Karpas-422 (cell line): ENCODE measurements around the gene CDH15. TPM values are rescaled to one million over a fixed set of nuclear protein-coding genes. Genes with fewer than 3 reads are reported as not detected.

Experiments
- DNase-seq: peaks from one replicate; pipeline ENCODE4 v3.0.0-alpha.2; 2015
- H2AFZ ChIP-seq: fragments of 200-600 bp; sonication (generic); 2 replicates; pipeline ENCODE4 v1.6.1; 2014; ENCODE audit warnings: antibody characterized with exemption, low read length, mixed read lengths
- H3K27ac ChIP-seq: fragments of 200-600 bp; sonication (generic); 2 replicates; pipeline ENCODE4 v1.5.1; 2014; ENCODE audit warnings: mild to moderate bottlenecking, low read length, moderate library complexity
- H3K27me3 ChIP-seq: fragments of 200-600 bp; sonication (generic); 2 replicates; pipeline ENCODE4 v1.6.1; 2014; ENCODE audit warnings: low read length, mixed read lengths
- H3K36me3 ChIP-seq: fragments of 200-600 bp; sonication (generic); 2 replicates; pipeline ENCODE4 v1.6.1; 2014; ENCODE audit warnings: low read length, mixed read lengths; ENCODE audit not compliant: insufficient read depth
- H3K4me1 ChIP-seq: fragments of 200-600 bp; sonication (generic); 2 replicates; pipeline ENCODE4 v1.6.1; 2014; ENCODE audit warnings: mild to moderate bottlenecking, low read length, mixed read lengths
- H3K4me2 ChIP-seq: fragments of 200-600 bp; sonication (generic); 2 replicates; pipeline ENCODE4 v1.6.1; 2014; ENCODE audit warnings: low read length, low read depth, mild to moderate bottlenecking; ENCODE audit not compliant: poor library complexity, severe bottlenecking
- H3K4me3 ChIP-seq: fragments of 200-600 bp; sonication (generic); 2 replicates; pipeline ENCODE4 v1.5.1; 2014; ENCODE audit warnings: mild to moderate bottlenecking, antibody characterized with exemption, low read length, mixed read lengths
- H3K79me2 ChIP-seq: fragments of 200-600 bp; sonication (generic); 2 replicates; pipeline ENCODE4 v1.6.1; 2014; ENCODE audit warnings: mild to moderate bottlenecking, low read length, mixed read lengths
- H3K9ac ChIP-seq: fragments of 200-600 bp; sonication (generic); 2 replicates; pipeline ENCODE4 v1.6.0; 2014; ENCODE audit warnings: low read length
- H3K9me2 ChIP-seq: fragments of 200-600 bp; sonication (generic), shearing (Covaris generic); replicated peaks from 2 replicates; pipeline ENCODE4 v1.6.0; 2014; ENCODE audit warnings: mild to moderate bottlenecking, low read length, moderate library complexity; ENCODE audit not compliant: insufficient read depth
- H3K9me3 ChIP-seq: fragments of 300-700, 200-600 bp; sonication (generic); 2 replicates; pipeline ENCODE4 v1.6.1; 2014; ENCODE audit warnings: low read length, mixed read lengths
- H4K20me1 ChIP-seq: fragments of 200-600 bp; sonication (generic); 2 replicates; pipeline ENCODE4 v1.6.1; 2014; ENCODE audit warnings: mild to moderate bottlenecking, antibody characterized with exemption, low read length, low read depth; ENCODE audit not compliant: insufficient read depth
- total RNA-seq: library from RNA; depleted of rRNA; stranded (reverse); fragments of >200 nt; shearing (Covaris generic); gene quantifications from 2 replicates; pipeline ENCODE4 v1.2.3, GENCODE V29; 2014; ENCODE audit warnings: low replicate concordance

The CDH15 gene
- total RNA-seq, 1 experiment from 2014 or later: not detected

DNA sequence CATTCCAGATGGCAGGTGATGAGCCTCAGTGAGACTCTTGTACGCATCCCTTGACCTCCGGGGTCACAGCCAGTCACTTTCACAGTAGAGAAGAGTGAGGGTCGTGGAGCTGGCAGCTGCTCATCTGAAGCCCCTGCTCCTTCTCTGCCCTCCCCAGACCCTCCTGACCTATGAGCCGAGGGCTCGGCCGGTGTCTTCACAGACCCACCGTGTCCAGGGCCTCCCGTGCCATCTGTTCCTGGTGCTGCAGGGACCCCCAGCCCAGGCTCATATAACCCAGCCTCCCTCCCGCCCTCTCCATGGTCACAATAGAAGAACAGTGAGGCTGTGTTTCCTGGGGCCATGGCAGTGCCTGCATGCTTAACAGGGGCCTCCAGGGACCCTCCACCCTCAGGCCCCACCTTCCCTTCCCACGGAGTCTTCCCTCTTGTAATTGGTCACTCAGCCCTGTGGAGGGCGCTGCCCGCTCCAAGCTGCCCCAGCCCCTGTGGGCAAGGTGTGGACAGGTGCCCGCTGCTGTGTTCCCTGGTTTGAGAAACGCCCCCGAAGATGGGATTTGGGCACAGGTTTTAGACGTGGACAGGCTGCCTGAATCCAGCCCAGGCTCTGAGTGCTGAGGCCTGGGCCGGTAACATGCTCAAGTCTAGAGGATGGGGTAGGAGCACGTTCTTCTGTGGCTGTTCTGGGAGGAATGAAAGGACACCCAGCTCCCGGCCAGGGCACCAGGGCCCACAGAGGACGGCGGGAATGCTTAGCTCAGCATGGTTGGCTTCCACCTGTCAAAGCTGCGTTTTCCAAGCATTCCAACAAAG is 39.1 kb upstream of the CDH15 start:
- H3K27me3 ChIP-seq: no peaks in the 10 kb centered on the region
- H3K4me1 ChIP-seq: no peaks in the 10 kb centered on the region
- H3K27ac ChIP-seq: no peak overlapping the region
- H3K36me3 ChIP-seq: peaks cover 17% of the 10 kb centered on the region
- no peak overlapping the region for H3K9ac ChIP-seq
- H3K9me2 ChIP-seq: no peaks in the 10 kb centered on the region
- no peak overlapping the region for H2AFZ ChIP-seq
- no peaks in the 10 kb centered on the region for H4K20me1 ChIP-seq
- H3K4me2 ChIP-seq: no peak overlapping the region
- peaks cover 31% of the 10 kb centered on the region for H3K79me2 ChIP-seq
- no peak overlapping the region for H3K4me3 ChIP-seq
- no peak for DNase-seq
- H3K9me3 ChIP-seq: 0 out of 2 replicates have a peak, but pooled peaks cover 8% of the 10 kb centered on the region

GRCh38 chr16:89133457-89134127 is 38.0 kb upstream of the CDH15 start:
- no peak overlapping the region for H3K27ac ChIP-seq
- peaks cover 14% of the 10 kb centered on the region for H3K36me3 ChIP-seq
- DNase-seq: no peak
- 0 out of 2 replicates have a peak, but pooled peaks cover 8% of the 10 kb centered on the region for H3K9me3 ChIP-seq
- no peaks in the 10 kb centered on the region for H4K20me1 ChIP-seq
- H2AFZ ChIP-seq: no peak overlapping the region
- H3K27me3 ChIP-seq: no peaks in the 10 kb centered on the region
- H3K9me2 ChIP-seq: no peaks in the 10 kb centered on the region
- H3K4me2 ChIP-seq: no peak overlapping the region
- no peak overlapping the region for H3K9ac ChIP-seq
- no peak overlapping the region for H3K4me3 ChIP-seq
- peaks cover 25% of the 10 kb centered on the region for H3K79me2 ChIP-seq
- no peaks in the 10 kb centered on the region for H3K4me1 ChIP-seq

DNA sequence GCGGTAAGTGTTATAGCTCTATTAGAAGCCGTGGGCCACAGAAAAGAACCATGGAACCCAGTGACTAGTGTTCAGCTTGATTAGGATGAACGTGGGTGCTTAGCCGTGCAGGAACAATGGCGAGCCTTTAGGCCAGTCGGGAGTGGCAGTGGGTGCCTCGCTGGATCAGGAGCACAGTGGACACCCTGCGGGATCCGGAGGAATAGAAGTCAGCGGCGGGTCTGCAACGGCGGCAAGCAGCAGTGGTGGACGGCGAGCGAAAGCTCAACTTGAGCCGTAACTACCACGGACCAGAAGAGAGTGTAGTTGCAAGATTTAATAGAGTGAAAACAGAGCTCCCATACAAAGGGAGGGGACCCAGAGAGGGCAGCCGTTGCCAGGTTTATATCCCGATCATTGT is 37.3 kb upstream of the CDH15 start:
- Histone ChIP-seq H3K36me3 (peaks cover 7% of the 10 kb centered on the region), H3K9ac (no peak overlapping the region)

DNA sequence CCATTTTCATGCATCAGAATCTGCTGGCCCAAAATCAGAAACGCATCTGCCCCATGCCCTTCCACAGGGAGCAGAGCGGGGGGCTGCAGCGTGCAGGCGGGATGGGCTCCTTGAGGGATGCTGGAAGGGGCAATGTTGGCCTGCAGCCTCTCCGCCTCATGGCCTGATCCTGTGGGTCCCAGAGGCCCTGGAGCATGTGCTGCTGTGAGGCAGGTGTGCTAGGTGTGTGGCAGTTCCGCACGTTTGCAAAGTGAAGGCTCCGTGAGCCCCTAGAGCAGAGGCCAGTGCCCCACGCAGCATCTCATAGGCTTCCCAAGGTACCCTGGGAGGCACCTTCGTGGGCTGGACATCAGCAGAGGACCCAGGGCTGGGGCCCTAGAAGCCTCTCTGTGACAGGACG is 36.4 kb upstream of the CDH15 start:
- Histone ChIP-seq H3K4me2 (no peak overlapping the region), H3K27ac (no peak overlapping the region), H2AFZ (no peak overlapping the region), H3K9me2 (no peaks in the 10 kb centered on the region), H4K20me1 (no peaks in the 10 kb centered on the region), H3K4me1 (no peaks in the 10 kb centered on the region), H3K36me3 (no peaks in the 10 kb centered on the region), H3K79me2 (peaks cover 10% of the 10 kb centered on the region), H3K27me3 (no peaks in the 10 kb centered on the region), H3K4me3 (no peak overlapping the region), H3K9ac (no peak overlapping the region), H3K9me3 (no peaks in the 10 kb centered on the region)
- no peak for DNase-seq

More for the DNA sequence above, 37.3 kb upstream of the CDH15 start:
- H3K4me1 ChIP-seq: no peaks in the 10 kb centered on the region
- no peak for DNase-seq
- no peaks in the 10 kb centered on the region for H4K20me1 ChIP-seq
- no peak overlapping the region for H3K4me3 ChIP-seq
- H2AFZ ChIP-seq: no peak overlapping the region
- no peaks in the 10 kb centered on the region for H3K9me2 ChIP-seq
- H3K27me3 ChIP-seq: no peaks in the 10 kb centered on the region
- peaks cover 19% of the 10 kb centered on the region for H3K79me2 ChIP-seq
- H3K9me3 ChIP-seq: 0 out of 2 replicates have a peak, but pooled peaks cover 2% of the 10 kb centered on the region
- H3K27ac ChIP-seq: no peak overlapping the region
- no peak overlapping the region for H3K4me2 ChIP-seq

DNA sequence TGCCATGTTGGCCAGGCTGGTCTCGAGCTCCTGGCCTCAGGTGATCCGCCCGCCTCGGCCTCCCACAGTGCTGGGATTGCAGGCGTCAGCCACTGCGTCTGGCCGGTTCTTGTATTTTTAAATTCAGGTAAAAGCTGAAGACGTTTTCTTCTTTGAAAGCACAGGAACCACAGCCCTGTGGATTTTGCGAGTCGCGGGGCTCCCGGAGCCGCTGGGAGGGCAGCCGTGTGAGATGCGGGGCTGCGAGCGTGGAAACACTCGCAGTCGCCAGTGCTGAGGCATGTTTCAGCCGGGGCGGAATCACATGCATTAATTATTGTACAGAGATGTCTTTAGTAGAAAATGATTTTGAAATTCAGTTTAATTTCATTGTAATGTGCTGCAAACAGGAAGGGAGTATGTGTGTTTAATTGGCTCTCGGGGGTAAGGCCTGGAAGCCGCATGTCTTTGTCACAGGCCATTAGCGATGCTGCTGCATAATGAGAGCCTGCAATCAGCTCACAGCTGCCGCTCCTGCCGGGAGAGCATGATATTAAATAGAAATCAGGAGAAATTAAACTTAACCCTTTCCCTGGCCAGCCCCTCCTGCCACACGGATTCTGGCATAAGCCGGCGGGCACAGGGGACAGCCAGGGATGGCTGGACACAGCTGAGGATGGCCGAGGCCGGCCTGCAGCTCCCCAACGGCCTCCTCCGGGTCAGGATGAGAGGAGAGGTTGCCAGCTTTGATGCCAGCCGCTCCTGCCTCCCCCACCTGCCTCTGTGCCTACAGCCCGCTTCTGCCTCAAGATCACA is 35.4 kb upstream of the CDH15 start:
- H3K4me1 ChIP-seq: no peaks in the 10 kb centered on the region
- H4K20me1 ChIP-seq: no peaks in the 10 kb centered on the region
- H3K9me2 ChIP-seq: no peaks in the 10 kb centered on the region
- no peak overlapping the region for H2AFZ ChIP-seq
- H3K27me3 ChIP-seq: no peaks in the 10 kb centered on the region
- no peak for DNase-seq
- H3K27ac ChIP-seq: no peak overlapping the region
- H3K4me3 ChIP-seq: no peak overlapping the region
- H3K79me2 ChIP-seq: peaks cover 5% of the 10 kb centered on the region; the same call in 1 of the 2 replicates
- H3K9ac ChIP-seq: no peak overlapping the region
- no peak overlapping the region for H3K4me2 ChIP-seq
- no peaks in the 10 kb centered on the region for H3K36me3 ChIP-seq
- no peaks in the 10 kb centered on the region for H3K9me3 ChIP-seq

DNA sequence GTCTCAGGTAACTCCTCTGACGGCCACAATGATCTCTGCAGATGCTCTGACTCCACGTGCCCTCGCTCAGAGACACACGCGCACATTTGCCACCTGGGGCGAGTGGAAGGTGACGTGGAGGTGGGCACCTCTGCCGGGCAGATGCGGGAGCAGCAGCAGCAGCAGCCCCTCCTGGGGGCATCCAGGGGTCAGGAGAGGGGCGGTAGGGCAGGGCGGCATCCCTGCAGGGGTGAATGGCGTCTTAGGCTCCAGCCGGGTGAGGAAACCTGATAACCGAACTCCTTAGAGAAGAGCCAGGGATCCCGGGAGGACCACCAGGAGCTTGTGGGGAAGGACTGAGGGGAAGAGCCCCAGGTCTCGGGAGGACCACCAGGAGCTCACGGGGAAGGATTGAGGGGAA is 34.6 kb upstream of the CDH15 start:
- Histone ChIP-seq H3K36me3 (no peaks in the 10 kb centered on the region), H3K9me3 (no peaks in the 10 kb centered on the region), H3K9ac (no peak overlapping the region), H3K27ac (no peak overlapping the region), H3K4me1 (no peaks in the 10 kb centered on the region), H3K79me2 (no peaks in the 10 kb centered on the region), H3K9me2 (no peaks in the 10 kb centered on the region), H3K4me3 (no peak overlapping the region), H3K4me2 (no peak overlapping the region), H3K27me3 (no peaks in the 10 kb centered on the region), H2AFZ (no peak overlapping the region), H4K20me1 (no peaks in the 10 kb centered on the region)
- no peak for DNase-seq

- H3K9me2 ChIP-seq: no peaks in the 10 kb centered on the region
- no peaks in the 10 kb centered on the region for H3K27me3 ChIP-seq
- no peaks in the 10 kb centered on the region for H3K9me3 ChIP-seq
- no peak overlapping the region for H2AFZ ChIP-seq
- H3K9ac ChIP-seq: no peak overlapping the region
- H4K20me1 ChIP-seq: no peaks in the 10 kb centered on the region
- H3K4me2 ChIP-seq: no peak overlapping the region
- no peaks in the 10 kb centered on the region; the same call in 1 of the 2 replicates for H3K36me3 ChIP-seq
- no peaks in the 10 kb centered on the region for H3K79me2 ChIP-seq
- H3K4me1 ChIP-seq: no peaks in the 10 kb centered on the region
- no peak overlapping the region for H3K4me3 ChIP-seq
- no peak for DNase-seq
- no peak overlapping the region for H3K27ac ChIP-seq
These were observed 33.7 kb upstream of the CDH15 start for GRCh38 chr16:89137666-89138512.
